Upper lobe of right lung (tissue), 1 donor: ENCODE data around the gene PRKCZ. TPM values are rescaled to one million over a fixed set of nuclear protein-coding genes. Genes with fewer than 3 reads are reported as not detected.
A peak's percentile ranks its signal among the peaks of the same experiment; 100 is the strongest.

Experiments
- ATAC-seq: fragments of 200-7000 bp; cut with Tn5 transposase; one replicate; pipeline ENCODE4 v1.9.1; 2020; ENCODE audit warnings: mild to moderate bottlenecking, moderate library complexity
- DNase-seq: peaks from one replicate; pipeline ENCODE4 v3.0.0-alpha.2; 2020
- H3K27ac ChIP-seq: fragments of 200-600 bp; one replicate; pipeline ENCODE4 v1.8.0; 2022
- H3K27me3 ChIP-seq: fragments of 200-600 bp; one replicate; pipeline ENCODE4 v1.8.0; 2022; ENCODE audit warnings: mild to moderate bottlenecking
- H3K36me3 ChIP-seq: fragments of 200-600 bp; one replicate; pipeline ENCODE4 v1.8.0; 2022
- H3K4me1 ChIP-seq: fragments of 200-600 bp; one replicate; pipeline ENCODE4 v1.8.0; 2022
- H3K4me3 ChIP-seq: fragments of 200-600 bp; one replicate; pipeline ENCODE4 v1.8.0; 2022; ENCODE audit warnings: mild to moderate bottlenecking
- H3K9me3 ChIP-seq: fragments of 200-600 bp; one replicate; pipeline ENCODE4 v1.8.0; 2022
- intact Hi-C: fragments of 100-400 bp; cut with DNase I; formaldehyde crosslinking; loops from one replicate; pipeline ENCODE4 v1.11.0; 2022
- total RNA-seq: library from RNA; stranded (reverse); fragmentation: NEBNext Ultra II Directional; extraction: Animal tissue kit (Norgen Biotek cat#: 25700); gene quantifications from one replicate; pipeline ENCODE4 v1.2.1, GENCODE V29; 2021
- TF ChIP-seq, protein P1 (sequence below): fragments of 200-600 bp; IDR thresholded peaks from one replicate; pipeline ENCODE4 v1.8.0; 2022; ENCODE audit warnings: antibody characterized with exemption
- donor health status: DM: no; HTN: yes; CAD: no; lungs with severe emphysema.

The PRKCZ gene
- total RNA-seq, 1 donor from 2014 or later, result 121 TPM

DNA sequence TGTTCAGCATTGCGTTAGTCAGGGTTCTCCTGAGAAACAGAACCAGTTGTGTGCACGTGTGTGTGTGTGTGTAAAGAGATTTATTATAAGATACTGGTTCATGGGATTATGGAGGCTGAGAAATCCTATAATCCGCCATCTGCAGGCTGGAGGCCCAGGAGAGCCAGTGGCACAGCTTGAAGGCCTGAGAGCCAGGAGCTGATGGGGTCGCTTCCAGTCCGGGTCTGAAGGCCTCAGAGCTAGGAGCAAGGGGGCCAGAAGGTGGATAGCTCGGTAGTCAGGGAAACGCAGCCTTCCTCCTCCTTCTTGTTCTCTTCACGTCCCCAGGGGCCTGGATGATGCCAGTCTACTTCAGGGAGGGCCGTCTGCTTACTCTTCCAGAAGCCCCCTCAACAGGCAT, 106.7 kb downstream of the PRKCZ start:
- H3K27me3 ChIP-seq, result no peaks in the 10 kb centered on the region
- no peaks in the 10 kb centered on the region for H3K9me3 ChIP-seq
- TF ChIP-seq, protein P1, sequence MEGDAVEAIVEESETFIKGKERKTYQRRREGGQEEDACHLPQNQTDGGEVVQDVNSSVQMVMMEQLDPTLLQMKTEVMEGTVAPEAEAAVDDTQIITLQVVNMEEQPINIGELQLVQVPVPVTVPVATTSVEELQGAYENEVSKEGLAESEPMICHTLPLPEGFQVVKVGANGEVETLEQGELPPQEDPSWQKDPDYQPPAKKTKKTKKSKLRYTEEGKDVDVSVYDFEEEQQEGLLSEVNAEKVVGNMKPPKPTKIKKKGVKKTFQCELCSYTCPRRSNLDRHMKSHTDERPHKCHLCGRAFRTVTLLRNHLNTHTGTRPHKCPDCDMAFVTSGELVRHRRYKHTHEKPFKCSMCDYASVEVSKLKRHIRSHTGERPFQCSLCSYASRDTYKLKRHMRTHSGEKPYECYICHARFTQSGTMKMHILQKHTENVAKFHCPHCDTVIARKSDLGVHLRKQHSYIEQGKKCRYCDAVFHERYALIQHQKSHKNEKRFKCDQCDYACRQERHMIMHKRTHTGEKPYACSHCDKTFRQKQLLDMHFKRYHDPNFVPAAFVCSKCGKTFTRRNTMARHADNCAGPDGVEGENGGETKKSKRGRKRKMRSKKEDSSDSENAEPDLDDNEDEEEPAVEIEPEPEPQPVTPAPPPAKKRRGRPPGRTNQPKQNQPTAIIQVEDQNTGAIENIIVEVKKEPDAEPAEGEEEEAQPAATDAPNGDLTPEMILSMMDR, result no peak
- no peak overlapping the region for H3K27ac ChIP-seq
- H3K4me1 ChIP-seq, result no peaks in the 10 kb centered on the region
- ATAC-seq (no peak), DNase-seq (no peak)
- intact Hi-C loops, result no loop called here
- H3K4me3 ChIP-seq, result no peak overlapping the region
- H3K36me3 ChIP-seq, result peaks cover 27% of the 10 kb centered on the region

DNA sequence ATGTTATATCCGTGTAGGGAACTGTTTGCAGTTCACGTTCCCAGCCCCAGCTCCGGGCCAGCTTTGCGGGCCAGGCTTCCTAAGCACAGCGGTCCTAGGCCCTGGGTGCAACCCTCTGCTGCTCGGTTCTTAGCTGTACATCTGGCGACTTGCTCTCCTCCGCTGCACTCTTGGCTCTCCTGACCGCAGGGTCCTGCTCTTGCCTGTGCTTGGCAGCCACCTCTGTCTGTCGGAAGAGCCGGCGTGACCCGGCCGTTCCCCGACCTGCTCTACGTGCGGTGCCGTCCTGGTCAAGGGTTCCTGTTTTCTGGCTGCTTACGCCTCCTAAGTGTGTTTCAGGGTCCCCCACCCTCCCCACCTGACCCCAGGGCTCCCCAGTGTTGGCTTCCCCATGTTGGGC, 107.6 kb downstream of the PRKCZ start:
- Histone ChIP-seq H3K9me3 (no peaks in the 10 kb centered on the region), H3K27me3 (no peaks in the 10 kb centered on the region), H3K4me1 (no peaks in the 10 kb centered on the region), H3K27ac (no peak overlapping the region), H3K36me3 (peaks cover 22% of the 10 kb centered on the region), H3K4me3 (no peak overlapping the region)
- intact Hi-C loops, result no loop called here
- no peak for ATAC-seq
- DNase-seq, result no peak
- TF ChIP-seq, protein P1, result no peak

DNA sequence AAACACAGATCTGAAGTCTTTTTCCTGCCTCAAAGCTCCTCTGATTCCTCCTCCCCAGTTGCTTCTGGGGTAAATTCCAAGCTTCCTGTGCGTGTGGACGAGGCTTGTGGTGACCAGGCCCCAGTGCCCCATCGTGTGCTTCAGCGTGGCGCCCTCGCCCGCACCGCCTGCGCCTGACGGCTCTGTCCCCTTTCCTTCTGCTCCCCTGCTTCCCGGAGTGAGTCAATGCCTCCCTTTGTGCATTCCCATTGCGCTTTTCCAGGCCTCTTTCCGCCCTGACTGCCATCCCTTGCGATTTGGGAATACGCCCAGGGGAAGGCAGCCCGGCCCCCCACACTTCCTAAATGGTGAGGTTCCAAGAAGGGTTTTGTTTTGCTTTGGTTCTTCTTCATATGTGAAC, 108.1 kb downstream of the PRKCZ start:
- no peak for ATAC-seq
- TF ChIP-seq, protein P1, result no peak
- H3K36me3 ChIP-seq, result peaks cover 18% of the 10 kb centered on the region

DNA sequence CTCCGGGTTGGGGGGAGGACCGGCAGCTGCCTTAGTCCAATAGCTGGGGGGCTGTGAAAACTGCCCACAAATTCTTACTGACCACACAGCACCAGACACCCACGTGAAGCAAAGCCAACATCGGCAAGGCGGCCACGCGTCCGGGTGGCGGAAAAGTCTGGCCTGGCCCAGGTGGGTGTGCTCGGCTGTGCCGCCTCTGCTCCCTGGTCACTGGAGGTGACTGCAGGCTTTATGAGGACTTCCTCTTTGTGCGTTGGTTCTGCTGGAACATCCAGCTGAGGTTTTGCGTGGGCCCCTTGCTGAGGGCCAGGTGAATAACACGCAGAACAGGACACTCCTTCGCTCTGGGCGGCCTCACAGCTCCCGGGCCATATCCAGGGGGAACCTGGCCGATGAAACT, 108.9 kb downstream of the PRKCZ start:
- DNase-seq (no peak), ATAC-seq (no peak)
- H3K36me3 ChIP-seq, result peaks cover 12% of the 10 kb centered on the region
- no peaks in the 10 kb centered on the region for H3K4me1 ChIP-seq
- H3K27me3 ChIP-seq, result no peaks in the 10 kb centered on the region
- TF ChIP-seq, protein P1, result no peak
- H3K9me3 ChIP-seq, result no peaks in the 10 kb centered on the region
- intact Hi-C loops, result no loop called here
- H3K27ac ChIP-seq, result no peak overlapping the region
- H3K4me3 ChIP-seq, result no peak overlapping the region

More for the DNA sequence above, 108.1 kb downstream of the PRKCZ start:
- intact Hi-C loops, result no loop called here
- no peaks in the 10 kb centered on the region for H3K9me3 ChIP-seq
- no peak overlapping the region for H3K27ac ChIP-seq
- no peaks in the 10 kb centered on the region for H3K4me1 ChIP-seq
- no peak for DNase-seq
- no peaks in the 10 kb centered on the region for H3K27me3 ChIP-seq
- no peak overlapping the region for H3K4me3 ChIP-seq

DNA sequence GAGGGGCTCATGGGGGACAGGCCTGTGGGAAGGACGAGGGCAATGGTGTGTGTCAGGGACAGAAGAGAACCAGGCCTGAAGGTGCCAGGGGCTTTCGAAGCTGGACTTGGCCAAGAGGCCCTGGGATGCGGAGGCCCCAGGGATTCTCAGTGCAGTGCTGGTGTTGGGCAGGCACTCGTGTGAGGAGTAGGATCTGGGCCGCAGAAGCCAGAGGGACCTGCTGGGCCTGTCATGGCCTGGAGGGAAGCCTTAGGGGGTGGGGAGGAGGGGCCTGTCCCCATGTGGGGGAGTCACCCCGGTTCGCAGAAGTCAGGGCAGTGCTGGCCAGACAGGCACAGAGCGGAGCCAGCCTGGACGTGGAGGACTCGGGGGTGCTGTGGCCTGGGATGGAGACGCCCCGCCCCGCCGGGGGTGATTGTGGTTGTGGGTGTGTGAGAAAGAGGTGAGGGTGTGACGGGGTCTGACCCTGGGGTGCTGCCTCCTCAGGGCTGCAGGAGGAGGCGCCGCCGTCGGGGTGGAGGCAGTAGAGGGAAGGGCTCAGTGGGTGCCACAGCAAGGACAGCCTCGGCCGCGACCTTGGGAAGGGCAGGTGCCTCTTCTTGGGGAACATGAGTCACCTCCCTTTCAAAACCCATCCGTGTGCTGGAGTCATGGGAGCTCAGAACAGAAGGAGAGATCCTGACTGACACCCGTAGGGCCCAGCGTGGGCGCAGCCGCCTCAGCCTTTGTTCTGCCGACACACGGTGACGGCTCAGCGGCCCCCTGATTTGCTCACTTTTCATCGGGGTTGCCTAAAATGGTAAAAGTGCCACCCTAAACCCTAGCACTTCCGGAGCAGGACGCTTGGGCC, 110.5 kb downstream of the PRKCZ start:
- intact Hi-C loops, result no loop called here
- no peaks in the 10 kb centered on the region for H3K9me3 ChIP-seq

More for the DNA sequence above, 110.5 kb downstream of the PRKCZ start:
- Histone ChIP-seq H3K27me3 (no peaks in the 10 kb centered on the region), H3K36me3 (peaks cover 9% of the 10 kb centered on the region), H3K27ac (no peak overlapping the region), H3K4me1 (no peaks in the 10 kb centered on the region), H3K4me3 (no peak overlapping the region)
- DNase-seq, result no peak
- TF ChIP-seq, protein P1, result no peak
- ATAC-seq, result peak; percentile 17
